ENCODE results near the gene SLC43A3. TPM values are rescaled to one million over a fixed set of nuclear protein-coding genes. Genes with fewer than 3 reads are reported as not detected.

SLC43A3 gene
- total RNA-seq, 4 donors from 2014 or later = 26.6 to 90.4 (median 77.0) TPM

DNA sequence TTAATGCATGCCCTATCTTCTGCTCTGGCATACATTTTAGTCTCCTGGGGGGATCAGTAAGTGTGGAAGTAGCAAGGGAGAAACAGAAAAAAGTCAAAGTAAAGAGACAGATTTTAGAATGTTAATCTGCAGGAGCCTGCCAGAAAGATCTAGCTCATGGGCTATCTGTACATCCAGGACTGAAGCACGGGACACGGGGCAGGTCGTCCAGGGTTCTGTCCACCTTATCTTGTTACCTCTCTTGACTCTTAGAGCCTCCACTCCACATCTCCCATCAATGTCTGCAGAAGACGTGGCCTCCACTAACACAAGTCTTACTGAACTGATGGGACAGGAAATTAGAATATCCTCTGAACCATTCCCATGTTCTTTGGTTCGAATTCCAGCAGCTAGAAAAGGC lies 1.7 kb upstream of the SLC43A3 start:
- peaks cover 0 to 6% (median 3%) of the 10 kb centered on the region in 4 donors for H3K36me3 ChIP-seq
- TF ChIP-seq, protein P1, sequence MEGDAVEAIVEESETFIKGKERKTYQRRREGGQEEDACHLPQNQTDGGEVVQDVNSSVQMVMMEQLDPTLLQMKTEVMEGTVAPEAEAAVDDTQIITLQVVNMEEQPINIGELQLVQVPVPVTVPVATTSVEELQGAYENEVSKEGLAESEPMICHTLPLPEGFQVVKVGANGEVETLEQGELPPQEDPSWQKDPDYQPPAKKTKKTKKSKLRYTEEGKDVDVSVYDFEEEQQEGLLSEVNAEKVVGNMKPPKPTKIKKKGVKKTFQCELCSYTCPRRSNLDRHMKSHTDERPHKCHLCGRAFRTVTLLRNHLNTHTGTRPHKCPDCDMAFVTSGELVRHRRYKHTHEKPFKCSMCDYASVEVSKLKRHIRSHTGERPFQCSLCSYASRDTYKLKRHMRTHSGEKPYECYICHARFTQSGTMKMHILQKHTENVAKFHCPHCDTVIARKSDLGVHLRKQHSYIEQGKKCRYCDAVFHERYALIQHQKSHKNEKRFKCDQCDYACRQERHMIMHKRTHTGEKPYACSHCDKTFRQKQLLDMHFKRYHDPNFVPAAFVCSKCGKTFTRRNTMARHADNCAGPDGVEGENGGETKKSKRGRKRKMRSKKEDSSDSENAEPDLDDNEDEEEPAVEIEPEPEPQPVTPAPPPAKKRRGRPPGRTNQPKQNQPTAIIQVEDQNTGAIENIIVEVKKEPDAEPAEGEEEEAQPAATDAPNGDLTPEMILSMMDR (IDR thresholded peaks at IDR 0.05) = no peak
- no peak for TF ChIP-seq EP300 (IDR thresholded peaks at IDR 0.05)
- no peak for TF ChIP-seq POLR2A (IDR thresholded peaks at IDR 0.05; ENCODE audit: low read depth)
- no peak for TF ChIP-seq POLR2AphosphoS5 (IDR thresholded peaks at IDR 0.05)
- H3K9me3 ChIP-seq = no peaks in the 10 kb centered on the region
- H3K4me1 ChIP-seq = peaks cover 62 to 79% (median 66%) of the 10 kb centered on the region in 4 donors
- DNase-seq (ENCODE audit: extremely low spot score) = no peak
- WGBS = 86% methylated on average over 5 of the region's 5 CpGs
- peak overlapping the region; percentile 98 to 99 (median 98) for H3K27ac ChIP-seq (replicated peaks in 1 of 4)
- intact Hi-C loops (cut with DNase I) = no loop called here
- H3K4me3 ChIP-seq = no peak overlapping the region
- no peaks in the 10 kb centered on the region for H3K27me3 ChIP-seq

GRCh38 chr11:57427727-57428082 lies 784 bp upstream of the SLC43A3 start:
- TF ChIP-seq POLR2AphosphoS5 (IDR thresholded peaks at IDR 0.05) = peak; percentile 65 to 67
- TF ChIP-seq, protein P1 (IDR thresholded peaks at IDR 0.05) = no peak
- TF ChIP-seq POLR2A (IDR thresholded peaks at IDR 0.05; ENCODE audit: low read depth) = no peak
- peak; percentile 95 for DNase-seq (ENCODE audit: extremely low spot score)
- intact Hi-C loops (cut with DNase I) = no loop called here
- WGBS = 33% methylated on average over 8 of the region's 8 CpGs
- Histone ChIP-seq H3K4me1 (peaks cover 65 to 75% (median 68%) of the 10 kb centered on the region in 4 donors), H3K4me3 (peak overlapping the region; percentile 60 to 67 (median 62)), H3K36me3 (peaks cover 0 to 15% (median 8%) of the 10 kb centered on the region in 4 donors), H3K27me3 (no peaks in the 10 kb centered on the region), H3K9me3 (no peaks in the 10 kb centered on the region), H3K27ac (replicated peaks in 1 of 4) (peak overlapping the region; percentile 98 to 99 (median 98))

DNA sequence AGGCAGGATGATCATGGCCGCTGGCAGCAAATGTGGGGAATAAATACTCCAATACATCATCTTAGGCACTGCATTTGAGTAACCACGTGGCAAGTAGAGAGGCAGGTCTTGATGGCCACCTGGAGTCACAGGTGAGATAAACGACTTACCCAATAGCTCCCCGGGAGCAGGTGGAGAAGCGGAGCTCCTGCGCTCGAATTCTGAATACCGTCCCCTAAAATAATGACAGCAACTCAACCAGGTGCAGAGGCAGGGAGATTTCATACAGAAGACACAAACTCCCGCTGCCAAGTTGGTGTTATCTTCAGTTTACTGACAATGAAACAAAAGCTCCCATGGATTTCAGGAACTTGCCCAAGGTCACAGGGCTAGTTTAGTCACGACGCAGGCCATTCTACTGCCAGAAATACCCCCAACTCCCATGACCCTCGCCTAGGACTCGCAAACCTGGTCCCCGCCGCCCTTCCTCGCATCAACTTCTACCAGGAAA lies 437 bp downstream of the SLC43A3 start:
- Histone ChIP-seq H3K4me3 (peak overlapping the region; percentile 60 to 67 (median 62)), H3K9me3 (no peaks in the 10 kb centered on the region), H3K27me3 (no peaks in the 10 kb centered on the region), H3K4me1 (peaks cover 60 to 71% (median 64%) of the 10 kb centered on the region in 4 donors), H3K36me3 (peaks cover 0 to 20% (median 12%) of the 10 kb centered on the region in 4 donors), H3K27ac (replicated peaks in 1 of 4) (peak overlapping the region; percentile 98 to 99 (median 98))
- no peak for DNase-seq (ENCODE audit: extremely low spot score)
- TF ChIP-seq EP300 (IDR thresholded peaks at IDR 0.05) (no peak), POLR2AphosphoS5 (IDR thresholded peaks at IDR 0.05) (no peak), POLR2A (IDR thresholded peaks at IDR 0.05; ENCODE audit: low read depth) (no peak)
- TF ChIP-seq, protein P1 (IDR thresholded peaks at IDR 0.05) = no peak
- WGBS = 20% methylated on average over 13 of the region's 16 CpGs
- intact Hi-C loops (cut with DNase I) = no loop called here

DNA sequence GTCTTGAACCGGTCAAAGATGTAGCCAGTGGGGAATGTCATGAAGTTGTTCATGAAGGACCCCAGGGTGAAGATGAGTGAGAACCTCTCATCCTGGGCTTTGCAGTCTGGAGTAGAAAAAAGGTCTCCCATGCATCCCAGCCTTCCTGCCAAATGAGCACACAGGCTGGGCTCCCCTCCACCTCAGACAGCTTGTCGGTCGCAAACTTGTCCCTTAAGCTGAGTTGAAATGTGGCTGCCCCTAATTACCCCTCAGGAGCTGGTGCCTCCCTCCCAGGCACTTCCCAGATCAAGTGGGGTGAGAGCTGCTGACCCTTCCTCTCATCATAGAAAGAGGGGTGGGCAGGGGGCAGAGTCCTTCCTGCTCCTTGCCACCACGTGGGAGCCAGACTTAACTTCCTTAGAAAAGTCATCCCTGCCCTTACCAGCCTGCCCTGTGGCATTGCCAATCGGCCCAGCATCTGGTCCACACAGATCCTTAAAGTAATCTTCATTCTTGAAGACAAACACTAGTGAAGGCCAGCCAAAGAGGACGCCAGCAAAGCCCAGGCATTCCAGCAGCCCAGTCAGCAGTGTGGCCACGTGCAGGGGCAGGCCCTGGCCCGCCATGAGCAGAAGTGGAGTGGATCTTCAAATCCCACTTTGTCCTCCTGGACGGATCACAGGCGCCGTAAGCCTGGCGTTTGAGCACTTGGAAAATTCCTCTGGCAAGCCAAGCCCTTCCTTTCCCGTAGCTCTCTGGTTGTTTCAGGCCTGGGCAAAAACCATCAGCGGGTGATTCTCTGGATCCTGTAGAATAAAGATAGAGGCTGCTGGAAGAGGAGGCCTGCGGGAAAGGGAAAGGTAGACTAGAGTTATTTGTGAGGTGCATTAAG lies 1.1 kb downstream of the SLC43A3 start:
- intact Hi-C loops (cut with DNase I) = no loop called here

More for the DNA sequence above, 1.1 kb downstream of the SLC43A3 start:
- peak; percentile 93 for DNase-seq (ENCODE audit: extremely low spot score)
- Histone ChIP-seq H3K36me3 (peaks cover 0 to 27% (median 18%) of the 10 kb centered on the region in 4 donors), H3K27me3 (no peaks in the 10 kb centered on the region), H3K4me3 (peak overlapping the region; percentile 60 to 67 (median 62)), H3K27ac (replicated peaks in 1 of 4) (peak overlapping the region; percentile 98 to 99 (median 98)), H3K9me3 (no peaks in the 10 kb centered on the region), H3K4me1 (peaks cover 59 to 70% (median 64%) of the 10 kb centered on the region in 4 donors)
- TF ChIP-seq POLR2A (IDR thresholded peaks at IDR 0.05; ENCODE audit: low read depth) = no peak
- peak; percentile 79 to 93 for TF ChIP-seq POLR2AphosphoS5 (IDR thresholded peaks at IDR 0.05)
- 30% methylated on average over 12 of the region's 15 CpGs for WGBS
